Measurements from ENCODE around the gene PPP4R4. TPM values are rescaled to one million over a fixed set of nuclear protein-coding genes. Genes with fewer than 3 reads are reported as not detected.

The PPP4R4 gene
- total RNA-seq, 3 donors from 2014 or later (not counting 1 experiment from before 2014, with no cell fraction given), result 0.52 to 0.58 TPM; not detected in 1

GRCh38 chr14:94171208-94171607 lies 2.9 kb upstream of the PPP4R4 start:
- Histone ChIP-seq H3K9me3 (ENCODE audit: control insufficient read depth, insufficient read depth, low read length) (no peaks in the 10 kb centered on the region), H3K4me1 (ENCODE audit: control insufficient read depth, insufficient read depth, low read length) (peaks cover 18% of the 10 kb centered on the region), H3K27me3 (ENCODE audit: control insufficient read depth, insufficient read depth, low read length) (peaks cover 7% of the 10 kb centered on the region), H3K27ac (ENCODE audit: low read length) (no peak overlapping the region), H3K36me3 (ENCODE audit: control insufficient read depth, insufficient read depth, low read length) (no peaks in the 10 kb centered on the region), H3K4me3 (ENCODE audit: low read length) (no peak overlapping the region)
- no peaks in the 10 kb centered on the region for H3K36me3 Mint-ChIP-seq
- intact Hi-C loops (cut with micrococcal nuclease), result no loop called here
- no peak overlapping the region for H3K4me3 Mint-ChIP-seq
- H3K27ac Mint-ChIP-seq, result no peak overlapping the region
- H3K9me3 Mint-ChIP-seq, result no peaks in the 10 kb centered on the region
- 86% methylated on average over 3 of the region's 3 CpGs for WGBS (ENCODE audit: insufficient coverage)
- DNase-seq (no peak), ATAC-seq (no peak)
- peaks cover 19 to 20% of the 10 kb centered on the region in 2 donors for H3K4me1 Mint-ChIP-seq
- TF ChIP-seq CTCF (IDR thresholded peaks at IDR 0.05), result no peak
- H3K27me3 Mint-ChIP-seq (ENCODE audit: low read depth in 2 of 2), result peaks cover 19% of the 10 kb centered on the region in 2 donors

- no peaks in the 10 kb centered on the region for H3K36me3 ChIP-seq (ENCODE audit: control insufficient read depth, insufficient read depth, low read length)
- H3K9me3 ChIP-seq (ENCODE audit: control insufficient read depth, insufficient read depth, low read length), result no peaks in the 10 kb centered on the region
- peak overlapping the region; percentile 53 to 62 for H3K27ac Mint-ChIP-seq
- WGBS (ENCODE audit: insufficient coverage), result 85% methylated on average over 4 of the region's 5 CpGs
- H3K4me3 Mint-ChIP-seq, result peak overlapping the region; percentile 88
- H3K36me3 Mint-ChIP-seq, result no peaks in the 10 kb centered on the region
- H3K4me1 Mint-ChIP-seq, result peaks cover 19 to 20% of the 10 kb centered on the region in 2 donors
- intact Hi-C loops (cut with micrococcal nuclease), result no loop called here
- TF ChIP-seq CTCF (IDR thresholded peaks at IDR 0.05), result no peak
- H3K27me3 Mint-ChIP-seq (ENCODE audit: low read depth in 2 of 2), result peaks cover 24 to 33% of the 10 kb centered on the region in 2 donors
- DNase-seq, result no peak
- no peaks in the 10 kb centered on the region for H3K9me3 Mint-ChIP-seq
- H3K4me3 ChIP-seq (ENCODE audit: low read length), result no peak overlapping the region
- no peak for ATAC-seq
- no peak overlapping the region for H3K27ac ChIP-seq (ENCODE audit: low read length)
- peaks cover 18% of the 10 kb centered on the region for H3K27me3 ChIP-seq (ENCODE audit: control insufficient read depth, insufficient read depth, low read length)
- H3K4me1 ChIP-seq (ENCODE audit: control insufficient read depth, insufficient read depth, low read length), result peaks cover 18% of the 10 kb centered on the region
These were observed 1.6 kb upstream of the PPP4R4 start for GRCh38 chr14:94172545-94172944.

- no peaks in the 10 kb centered on the region for H3K36me3 ChIP-seq (ENCODE audit: control insufficient read depth, insufficient read depth, low read length)
- TF ChIP-seq CTCF (IDR thresholded peaks at IDR 0.05), result no peak
- H3K4me1 Mint-ChIP-seq, result peaks cover 19 to 20% of the 10 kb centered on the region in 2 donors
- DNase-seq (peak in 1 of 2 donors; percentile 40), ATAC-seq (no peak)
- WGBS (ENCODE audit: insufficient coverage), result 1% methylated on average over 19 of the region's 20 CpGs
- H3K4me1 ChIP-seq (ENCODE audit: control insufficient read depth, insufficient read depth, low read length), result peaks cover 18% of the 10 kb centered on the region
- H3K9me3 ChIP-seq (ENCODE audit: control insufficient read depth, insufficient read depth, low read length), result no peaks in the 10 kb centered on the region
- H3K4me3 Mint-ChIP-seq, result peak overlapping the region; percentile 88
- intact Hi-C loops (cut with micrococcal nuclease), result no loop called here
- H3K27ac Mint-ChIP-seq, result peak overlapping the region in 1 of 2 donors; percentile 62
- H3K27me3 ChIP-seq (ENCODE audit: control insufficient read depth, insufficient read depth, low read length), result peaks cover 23% of the 10 kb centered on the region
- peaks cover 27 to 42% of the 10 kb centered on the region in 2 donors for H3K27me3 Mint-ChIP-seq (ENCODE audit: low read depth in 2 of 2)
- no peaks in the 10 kb centered on the region for H3K36me3 Mint-ChIP-seq
- no peak overlapping the region for H3K27ac ChIP-seq (ENCODE audit: low read length)
- H3K9me3 Mint-ChIP-seq, result no peaks in the 10 kb centered on the region
- peak overlapping the region; percentile 68 for H3K4me3 ChIP-seq (ENCODE audit: low read length)
These were observed 644 bp upstream of the PPP4R4 start for GRCh38 chr14:94173471-94173884.

- no peak for ATAC-seq
- peaks cover 29% of the 10 kb centered on the region for H3K27me3 ChIP-seq (ENCODE audit: control insufficient read depth, insufficient read depth, low read length)
- TF ChIP-seq CTCF (IDR thresholded peaks at IDR 0.05), result no peak
- no peaks in the 10 kb centered on the region for H3K36me3 Mint-ChIP-seq
- no peak for DNase-seq
- WGBS (ENCODE audit: insufficient coverage), result under 1% methylated on average over 39 of the region's 39 CpGs
- H3K36me3 ChIP-seq (ENCODE audit: control insufficient read depth, insufficient read depth, low read length), result no peaks in the 10 kb centered on the region
- peak overlapping the region; percentile 11 for H3K4me3 ChIP-seq (ENCODE audit: low read length)
- no peaks in the 10 kb centered on the region for H3K9me3 ChIP-seq (ENCODE audit: control insufficient read depth, insufficient read depth, low read length)
- H3K27me3 Mint-ChIP-seq (ENCODE audit: low read depth in 2 of 2), result peaks cover 32 to 53% of the 10 kb centered on the region in 2 donors
- no peaks in the 10 kb centered on the region for H3K9me3 Mint-ChIP-seq
- H3K4me1 Mint-ChIP-seq, result peaks cover 19 to 20% of the 10 kb centered on the region in 2 donors
- H3K4me3 Mint-ChIP-seq, result peak overlapping the region; percentile 49
- peak overlapping the region in 1 of 2 donors; percentile 58 for H3K27ac Mint-ChIP-seq
- H3K27ac ChIP-seq (ENCODE audit: low read length), result no peak overlapping the region
- peaks cover 18% of the 10 kb centered on the region for H3K4me1 ChIP-seq (ENCODE audit: control insufficient read depth, insufficient read depth, low read length)
- intact Hi-C loops (cut with micrococcal nuclease), result no loop called here
These were observed 485 bp downstream of the PPP4R4 start for GRCh38 chr14:94174604-94175010.
